ENCODE results near the gene CES2. TPM values are rescaled to one million over a fixed set of nuclear protein-coding genes. Genes with fewer than 3 reads are reported as not detected.

The CES2 gene
- total and polyA plus RNA-seq, 10 of the 15 experiments (the other 5 are each of a cell fraction or from before 2014, with no cell fraction given), result 1.6 to 33.7 (median 21.0) TPM

GRCh38 chr16:66902648-66903543, 32.4 kb upstream of the CES2 start:
- ChIA-PET CTCF (interaction anchor here (1.1 to 1.5 kb wide), 3 partner anchors 8 to 26 kb away, joined by 3 to 5 read pairs (median 3); no protein-coding TSS in a partner anchor), POLR2A (no interaction called here), SMC1A (ENCODE audit: uncharacterized antibody, unreplicated experiment) (interaction anchor here (0.6 to 1.3 kb wide), 2 partner anchors 26 to 250 kb away, joined by 3 to 4 read pairs; no protein-coding TSS in a partner anchor), RAD21 (ENCODE audit: unreplicated experiment) (no interaction called here)
- H3K4me3 ChIP-seq, result no peak overlapping the region
- FAIRE-seq (no peak), ATAC-seq (no peak), DNase-seq (ENCODE audit: low read depth, low spot score) (no peak)
- H4K20me1 ChIP-seq (ENCODE audit: control insufficient read depth, insufficient read depth), result no peaks in the 10 kb centered on the region
- BruUV-seq (replicated peaks), result no TSS peak
- WGBS (ENCODE audit: insufficient coverage, insufficient replicate concordance, low lambda C conversion rate, missing lambda C conversion rate), result 38% methylated on average over 14 of the region's 14 CpGs
- no peaks in the 10 kb centered on the region for H3K9me3 ChIP-seq (replicated peaks; ENCODE audit: control insufficient read depth, insufficient read depth, low read length)
- no peak overlapping the region for H3K9ac ChIP-seq (ENCODE audit: control insufficient read depth, insufficient read depth, low read length)
- intact Hi-C loops (cut with micrococcal nuclease; ENCODE audit: unreplicated experiment) (no loop called here), in situ Hi-C loops (cut with MboI) (no loop called here)
- TF ChIP-seq HSF1 (IDR thresholded peaks at IDR 0.05; ENCODE audit: low read depth, low read length), result no peak
- no peak overlapping the region for H2AFZ ChIP-seq (ENCODE audit: control insufficient read depth, low read depth, low read length)
- H3K4me2 ChIP-seq (ENCODE audit: control insufficient read depth, insufficient read depth), result no peak overlapping the region
- H3K36me3 ChIP-seq (ENCODE audit: control insufficient read depth in 2 of 2, insufficient read depth in 2 of 2, low read length in 1 of 2), result no peaks in the 10 kb centered on the region
- H3K27me3 ChIP-seq (replicated peaks in 1 of 2; ENCODE audit: control insufficient read depth in 2 of 2, insufficient read depth in 2 of 2, low read length in 1 of 2), result no peaks in the 10 kb centered on the region
- H3K27ac ChIP-seq (ENCODE audit: control insufficient read depth, insufficient read depth), result no peak overlapping the region
- H3K79me2 ChIP-seq (ENCODE audit: control insufficient read depth, insufficient read depth, low read length), result no peaks in the 10 kb centered on the region
- peaks cover 4% of the 10 kb centered on the region; the same call in 1 of the 2 replicates for H3K4me1 ChIP-seq (ENCODE audit: control insufficient read depth, insufficient read depth, low read length)
